Transverse colon (tissue), 4 donors: Measurements from ENCODE around the gene HERC2. TPM values are rescaled to one million over a fixed set of nuclear protein-coding genes. Genes with fewer than 3 reads are reported as not detected.
"Not testable (repeated sequence)": the region's sequence is repeated elsewhere in the genome, so short reads cannot be mapped to it uniquely, and the experiment has no call there.

Experiments used
- DNase-seq: peaks from one replicate; pipeline ENCODE4 v3.0.0-alpha.2; 2019
- H3K27ac ChIP-seq, 4 donors: fragments of 200-600 bp; sonication (generic); 2 replicates each; pipeline ENCODE4 v1.5.1; 2016 to 2018; ENCODE audit warnings: inconsistent platforms in 4 of 4
- H3K27me3 ChIP-seq: fragments of 200-600 bp; sonication (generic); 2 replicates; pipeline ENCODE4 v1.5.1; 2017; ENCODE audit warnings: inconsistent platforms
- H3K36me3 ChIP-seq, 4 donors: fragments of 200-600 bp; sonication (generic); 2 replicates each; pipeline ENCODE4 v1.5.1; 2017 to 2019; ENCODE audit warnings: inconsistent platforms in 4 of 4
- H3K4me1 ChIP-seq, 4 donors: fragments of 200-600 bp; sonication (generic); 2 replicates each; pipeline ENCODE4 v1.5.1; 2017 to 2020; ENCODE audit warnings: inconsistent platforms in 4 of 4
- H3K4me3 ChIP-seq, 4 donors: fragments of 200-600 bp; sonication (generic); 1 replicate in 1 of 4; 2 replicates in 3 of 4; pipeline versions ENCODE4 v1.5.1 to v1.6.1; 2017 to 2019; ENCODE audit warnings: inconsistent platforms in 4 of 4
- H3K9me3 ChIP-seq, 2 donors: fragments of 200-600 bp; sonication (generic); 2 replicates each; pipeline ENCODE4 v1.5.1; 2017 to 2019; ENCODE audit warnings: inconsistent platforms in 2 of 2
- CTCF ChIP-seq, 5 experiments: fragments of 200-600 bp in 3 of 5; fragments of 450-650 bp in 2 of 5; sonication (generic) in 3 of 5; IDR thresholded peaks; 1 replicate in 2 of 5; 2 replicates in 3 of 5; pipeline ENCODE4 v1.5.1; 2016 to 2017; ENCODE audit warnings: antibody characterized with exemption in 5 of 5, inconsistent platforms in 3 of 5, mild to moderate bottlenecking in 2 of 5, moderate library complexity in 1 of 5
- EP300 ChIP-seq: sonication (generic); formaldehyde crosslinking; IDR thresholded peaks from one replicate; pipeline ENCODE4 v1.6.1; 2017; ENCODE audit warnings: antibody characterized with exemption, low read depth
- POLR2A ChIP-seq: fragments of 450-650 bp; IDR thresholded peaks from one replicate; pipeline ENCODE4 v1.6.1; 2016; ENCODE audit warnings: antibody characterized with exemption, mild to moderate bottlenecking, moderate library complexity
- POLR2AphosphoS5 ChIP-seq, 3 donors: sonication (generic); formaldehyde crosslinking; IDR thresholded peaks; one replicate each; pipeline ENCODE4 v1.6.1; 2016; ENCODE audit warnings: antibody characterized with exemption in 3 of 3
- WGBS, 2 donors: methylation state at CpG; one replicate each; pipeline ENCODE4 v1.1.5; 2018; ENCODE audit warnings: low coverage in 1 of 2; 5-methylcytosine and 5-hydroxymethylcytosine counted together
- in situ Hi-C, 4 donors: fragments of 200-750 bp; cut with MboI; loops; one replicate each; pipeline versions ENCODE4 v1.15.0 to v1.15.1; 2017; ENCODE audit warnings: low sequenced_read_pairs in 3 of 4, low pct_ligation_motif_present in 1 of 4, low pct_unique_long_range_greater_than_20kb in 1 of 4
- intact Hi-C: fragments of 100-400 bp; cut with DNase I; formaldehyde crosslinking; loops from one replicate; pipeline ENCODE4 v1.15.1; 2023; ENCODE audit warnings: low total_unique reads
- total RNA-seq, 4 donors: library from RNA; depleted of rRNA; stranded (reverse); fragments of >200 nt; gene quantifications; one replicate each; pipeline ENCODE4 v1.1.0, GENCODE V29; 2016

The HERC2 gene
- total RNA-seq, 4 donors from 2014 or later = 64.9 to 182 (median 83.7) TPM

- H3K36me3 ChIP-seq = peaks cover 0 to 52% (median 20%) of the 10 kb centered on the region in 4 donors
- intact Hi-C loops = no loop called here
Measured at GRCh38 chr15:28246605-28247004, 75.4 kb downstream of the HERC2 start.

DNA sequence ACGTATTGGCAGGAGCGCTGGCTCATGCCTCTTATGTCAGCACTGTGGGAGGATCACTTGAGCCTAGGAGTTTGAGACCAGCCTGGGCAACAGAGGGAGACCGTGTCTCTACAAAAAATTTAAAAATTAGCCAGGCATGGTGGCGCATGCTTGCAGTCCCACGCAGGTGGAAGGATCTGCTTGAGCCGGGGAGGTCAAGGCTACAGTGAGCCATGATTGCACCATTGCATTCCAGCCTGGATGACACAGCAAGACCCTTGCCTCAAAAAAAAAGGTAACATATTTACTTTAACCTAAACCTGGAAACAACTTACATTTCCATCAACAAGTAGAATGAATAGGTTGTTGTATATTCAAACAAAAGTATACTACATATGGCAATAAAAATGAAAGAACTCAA is 78.1 kb downstream of the HERC2 start:
- peaks cover 3 to 5% of the 10 kb centered on the region in 2 donors for H3K9me3 ChIP-seq
- no peak overlapping the region for H3K4me3 ChIP-seq
- intact Hi-C loops (no loop called here), in situ Hi-C loops (no loop called here)
- DNase-seq = no peak
- WGBS, 2 donors = 98 to 100% methylated on average over 5 to 6 of the region's 6 CpGs
- no peaks in the 10 kb centered on the region for H3K4me1 ChIP-seq
- no peaks in the 10 kb centered on the region for H3K27me3 ChIP-seq
- TF ChIP-seq POLR2A (no peak), EP300 (no peak), POLR2AphosphoS5 (IDR thresholded peaks at IDR 0.05) (no peak), CTCF (IDR thresholded peaks at IDR 0.05) (no peak)
- peaks cover 0 to 52% (median 19%) of the 10 kb centered on the region in 4 donors for H3K36me3 ChIP-seq
- H3K27ac ChIP-seq = no peak overlapping the region

More at GRCh38 chr15:28246605-28247004, 75.4 kb downstream of the HERC2 start:
- Histone ChIP-seq H3K9me3 (peaks cover 3 to 5% of the 10 kb centered on the region in 2 donors), H3K27me3 (no peaks in the 10 kb centered on the region), H3K4me3 (no peak overlapping the region), H3K27ac (no peak overlapping the region), H3K4me1 (no peaks in the 10 kb centered on the region)
- no peak for DNase-seq
- 97 to 100% methylated on average over 1 to 5 of the region's 5 CpGs for WGBS, 2 donors
- in situ Hi-C loops = no loop called here
- no peak for TF ChIP-seq POLR2A
- no peak for TF ChIP-seq CTCF (IDR thresholded peaks at IDR 0.05)
- TF ChIP-seq EP300 = no peak
- no peak for TF ChIP-seq POLR2AphosphoS5 (IDR thresholded peaks at IDR 0.05)

DNA sequence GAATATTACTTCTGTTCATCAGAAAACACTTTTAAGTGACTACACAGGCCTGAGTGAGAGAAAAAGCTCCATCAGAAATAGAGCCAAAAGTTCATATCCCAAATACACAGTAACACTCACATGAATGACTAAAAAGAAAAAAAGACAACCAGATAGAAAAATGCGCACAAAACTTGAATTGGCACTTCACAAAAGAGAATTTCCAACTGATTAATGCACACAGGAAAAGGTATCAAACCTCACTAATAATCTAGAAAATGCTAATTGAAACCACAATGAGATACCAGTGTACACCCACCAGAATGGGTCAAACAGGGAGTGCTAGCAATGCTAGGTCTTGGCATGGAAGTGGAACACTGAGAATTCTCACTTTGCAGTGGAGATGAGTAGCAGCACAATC is 78.6 kb downstream of the HERC2 start:
- intact Hi-C loops = no loop called here
- H3K36me3 ChIP-seq = peaks cover 0 to 56% (median 18%) of the 10 kb centered on the region in 4 donors

GRCh38 chr15:28238296-28238695 is 83.7 kb downstream of the HERC2 start:
- H3K4me3 ChIP-seq, H3K4me1 ChIP-seq, intact Hi-C loops, in situ Hi-C loops, H3K27ac ChIP-seq, H3K27me3 ChIP-seq, H3K9me3 ChIP-seq, DNase-seq: not testable (repeated sequence)
- H3K36me3 ChIP-seq = peaks cover 0 to 36% (median 9%) of the 10 kb centered on the region in 4 donors
- WGBS, 2 donors = 83 to 85% methylated on average over 4 of the region's 4 CpGs

More for the DNA sequence above, 78.6 kb downstream of the HERC2 start:
- Histone ChIP-seq H3K27me3 (no peaks in the 10 kb centered on the region), H3K9me3 (peaks cover 3 to 5% of the 10 kb centered on the region in 2 donors), H3K27ac (no peak overlapping the region), H3K4me3 (no peak overlapping the region), H3K4me1 (no peaks in the 10 kb centered on the region)
- no peak for DNase-seq
- in situ Hi-C loops = no loop called here
- WGBS, 2 donors = 95 to 100% methylated on average over 1 of the region's 1 CpG
- TF ChIP-seq EP300 = no peak
- TF ChIP-seq POLR2AphosphoS5 (IDR thresholded peaks at IDR 0.05) = no peak
- no peak for TF ChIP-seq POLR2A
- TF ChIP-seq CTCF (IDR thresholded peaks at IDR 0.05) = no peak

GRCh38 chr15:28231743-28232142 is 90.2 kb downstream of the HERC2 start:
- H3K27me3 ChIP-seq, DNase-seq, in situ Hi-C loops, H3K9me3 ChIP-seq, H3K4me3 ChIP-seq, H3K27ac ChIP-seq, intact Hi-C loops, H3K4me1 ChIP-seq: not testable (repeated sequence)
- peaks cover 0 to 24% (median 10%) of the 10 kb centered on the region in 4 donors for H3K36me3 ChIP-seq
- WGBS, 2 donors = 78 to 84% methylated on average over 4 to 6 of the region's 6 CpGs

DNA sequence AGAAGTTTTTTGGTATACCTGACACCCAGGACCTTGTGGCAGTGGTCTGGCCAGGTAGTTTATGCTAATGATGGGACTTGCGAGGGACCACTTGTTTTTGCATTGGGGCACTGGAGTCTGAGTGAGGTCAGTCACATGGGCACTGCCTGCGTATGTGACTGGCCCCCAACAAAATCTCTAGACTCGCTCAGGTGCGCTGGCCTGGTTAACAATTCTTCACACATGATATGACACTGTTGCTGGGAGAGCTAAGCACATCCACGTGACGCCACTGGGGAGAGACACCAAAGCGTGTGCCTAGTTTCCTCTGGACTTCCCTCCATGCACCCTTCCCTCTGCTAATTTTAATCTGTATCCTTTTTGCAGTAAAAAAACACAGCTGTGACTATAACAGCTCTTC is 90.6 kb downstream of the HERC2 start:
- in situ Hi-C loops, intact Hi-C loops, H3K4me1 ChIP-seq, H3K9me3 ChIP-seq, H3K27ac ChIP-seq, DNase-seq, H3K4me3 ChIP-seq, H3K27me3 ChIP-seq: not testable (repeated sequence)
- 96% methylated on average over 7 of the region's 7 CpGs; no CpG with 5 or more reads in 1 of the 2 donors for WGBS, 2 donors
- H3K36me3 ChIP-seq = peaks cover 0 to 24% (median 10%) of the 10 kb centered on the region in 4 donors

DNA sequence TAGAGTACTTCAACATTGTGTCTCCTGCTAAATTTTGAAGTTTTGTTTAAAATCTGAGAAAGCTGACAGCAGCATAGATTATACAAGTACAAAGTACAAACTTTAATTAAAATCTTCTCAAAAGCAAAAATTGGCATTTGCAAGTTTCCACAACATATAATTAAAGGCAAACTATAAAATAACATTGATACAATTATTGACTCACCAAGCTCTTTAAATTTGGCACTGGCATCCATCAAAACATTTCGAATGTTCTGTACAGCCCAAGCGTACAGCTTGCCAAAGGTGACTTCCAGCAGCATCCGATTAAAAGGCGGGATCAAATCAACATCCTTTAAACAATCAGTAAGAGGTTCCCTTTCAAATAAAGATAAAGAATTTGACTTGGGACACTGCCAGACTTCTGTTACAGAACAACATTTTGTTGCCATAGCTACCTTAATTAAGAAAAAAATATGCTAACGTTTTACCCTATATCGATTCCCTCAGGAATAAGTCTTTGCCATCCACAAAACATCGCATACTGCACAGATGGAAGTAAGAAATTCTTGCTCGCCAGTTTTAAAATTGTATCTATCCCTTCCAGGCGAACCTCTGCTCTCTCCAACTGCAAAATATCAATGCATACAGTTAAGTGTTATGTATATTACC is 92.9 kb downstream of the HERC2 start:
- H3K36me3 ChIP-seq = peaks cover 0 to 20% (median 7%) of the 10 kb centered on the region in 4 donors
- DNase-seq, H3K27me3 ChIP-seq, H3K27ac ChIP-seq, H3K4me1 ChIP-seq, intact Hi-C loops, in situ Hi-C loops, H3K4me3 ChIP-seq, H3K9me3 ChIP-seq: not testable (repeated sequence)
- 71 to 81% methylated on average over 7 to 9 of the region's 9 CpGs for whole genome bisulfite sequencing, 2 donors
